Kidney (tissue), 14 donors: Measurements from ENCODE around the gene UROD. TPM values are rescaled to one million over a fixed set of nuclear protein-coding genes. Genes with fewer than 3 reads are reported as not detected.

ENCODE experiments used
- DNase-seq, 5 donors: peaks; one replicate each; pipeline ENCODE4 v3.0.0-alpha.2; 2013 to 2020
- FAIRE-seq: peaks from 2 replicates; lab custom pipeline; 2012; peaks lifted over from hg19 to GRCh38; lab: Jason Lieb, UNC
- H3K27ac ChIP-seq, 2 donors: one replicate each; pipeline ENCODE4 v1.7.0; 2013; ENCODE audit warnings: low read depth in 2 of 2, low read length in 2 of 2, inconsistent platforms in 1 of 2
- H3K27me3 ChIP-seq: one replicate; pipeline ENCODE4 v1.7.1; 2013; ENCODE audit warnings: low read length, inconsistent platforms; ENCODE audit not compliant: control insufficient read depth, insufficient read depth
- H3K36me3 ChIP-seq, 3 donors: one replicate each; pipeline versions ENCODE4 v1.7.0 to v1.7.1; 2013; ENCODE audit warnings: low read length in 3 of 3, control low read depth in 1 of 3, inconsistent platforms in 1 of 3; ENCODE audit not compliant: insufficient read depth in 3 of 3, control insufficient read depth in 2 of 3
- H3K4me1 ChIP-seq, 3 donors: one replicate each; pipeline versions ENCODE4 v1.7.0 to v1.7.1; 2013; ENCODE audit warnings: low read length in 3 of 3, inconsistent platforms in 1 of 3, low read depth in 1 of 3; ENCODE audit not compliant: control insufficient read depth in 2 of 3, insufficient read depth in 2 of 3
- H3K4me3 ChIP-seq, 3 donors: one replicate each; pipeline versions ENCODE4 v1.7.0 to v1.8.1; 2013; ENCODE audit warnings: low read length in 3 of 3, control low read depth in 1 of 3, inconsistent platforms in 1 of 3
- H3K9ac ChIP-seq, 3 donors: one replicate each; pipeline versions ENCODE4 v1.7.0 to v1.7.1; 2013; ENCODE audit warnings: low read length in 3 of 3, control low read depth in 1 of 3, inconsistent platforms in 1 of 3
- H3K9me3 ChIP-seq, 3 donors: one replicate each; pipeline versions ENCODE4 v1.7.0 to v1.7.1; 2013; ENCODE audit warnings: low read length in 3 of 3, control low read depth in 1 of 3, inconsistent platforms in 1 of 3; ENCODE audit not compliant: control insufficient read depth in 2 of 3, insufficient read depth in 1 of 3
- intact Hi-C: fragments of 100-400 bp; cut with DNase I; formaldehyde crosslinking; loops from one replicate; pipeline ENCODE4 v1.11.1; 2022
- polyA plus RNA-seq: library from polyadenylated mRNA; stranded (reverse); fragments of 350-450 nt; fragmentation: Illumina TruSeq; extraction: RNeasy Lipid Tissue Mini Kit (QIAGEN cat#74804); gene quantifications from one replicate; pipeline ENCODE4 v1.2.3, GENCODE V29; 2014; ENCODE audit warnings: low read depth, low replicate concordance; ENCODE audit not compliant: insufficient read depth
- total RNA-seq: library from RNA; stranded (reverse); fragmentation: NEBNext Ultra II Directional; extraction: Animal tissue kit (Norgen Biotek cat#: 25700); gene quantifications from one replicate; pipeline ENCODE4 v1.2.1, GENCODE V29; 2021
- TF ChIP-seq, protein P1 (sequence below): IDR thresholded peaks from 3 replicates; pipeline ENCODE4 v1.5.1; 2012; ENCODE audit warnings: mild to moderate bottlenecking, moderate library complexity, borderline replicate concordance; ENCODE audit not compliant: insufficient read depth; ENCODE audit errors: extremely low read depth
- donor health status: control.
- donor health status: control.
- donor health status: control.
- donor health status: control.
- donor health status: control.
- donor health status: DM: yes; HTN: yes; CAD: no.
- donor health status: Normal renal cell carcinoma (clear cell type).

The UROD gene
- total and polyA plus RNA-seq, 2 donors from 2014 or later = 71.0 to 172 TPM

DNA sequence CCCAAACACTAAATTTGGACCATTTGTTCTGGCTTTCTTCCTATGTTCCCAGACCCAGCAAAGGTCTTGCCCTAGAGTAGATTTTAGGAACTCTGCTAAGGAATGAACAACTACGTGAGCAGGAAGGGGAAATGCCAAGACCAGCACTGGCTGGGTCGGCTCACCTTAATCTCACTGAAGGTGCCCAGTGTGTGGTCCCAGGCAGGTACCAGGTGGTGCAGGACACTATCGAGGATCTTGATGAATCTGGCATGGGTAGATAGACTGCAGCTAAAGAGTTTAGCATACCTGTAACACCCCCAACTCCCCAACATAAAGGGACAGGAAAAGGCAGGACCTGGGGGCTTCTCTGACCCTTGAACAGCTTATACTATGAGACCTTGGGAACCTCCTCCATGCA, 4.0 kb upstream of the UROD start:
- Histone ChIP-seq H3K9me3 (no peaks in the 10 kb centered on the region), H3K27me3 (no peaks in the 10 kb centered on the region), H3K27ac (no peak overlapping the region), H3K4me3 (no peak overlapping the region), H3K36me3 (peaks cover 12 to 52% (median 51%) of the 10 kb centered on the region in 3 donors), H3K9ac (no peak overlapping the region), H3K4me1 (peaks cover 6 to 27% (median 10%) of the 10 kb centered on the region in 3 donors)
- DNase-seq = no peak
- TF ChIP-seq, protein P1, sequence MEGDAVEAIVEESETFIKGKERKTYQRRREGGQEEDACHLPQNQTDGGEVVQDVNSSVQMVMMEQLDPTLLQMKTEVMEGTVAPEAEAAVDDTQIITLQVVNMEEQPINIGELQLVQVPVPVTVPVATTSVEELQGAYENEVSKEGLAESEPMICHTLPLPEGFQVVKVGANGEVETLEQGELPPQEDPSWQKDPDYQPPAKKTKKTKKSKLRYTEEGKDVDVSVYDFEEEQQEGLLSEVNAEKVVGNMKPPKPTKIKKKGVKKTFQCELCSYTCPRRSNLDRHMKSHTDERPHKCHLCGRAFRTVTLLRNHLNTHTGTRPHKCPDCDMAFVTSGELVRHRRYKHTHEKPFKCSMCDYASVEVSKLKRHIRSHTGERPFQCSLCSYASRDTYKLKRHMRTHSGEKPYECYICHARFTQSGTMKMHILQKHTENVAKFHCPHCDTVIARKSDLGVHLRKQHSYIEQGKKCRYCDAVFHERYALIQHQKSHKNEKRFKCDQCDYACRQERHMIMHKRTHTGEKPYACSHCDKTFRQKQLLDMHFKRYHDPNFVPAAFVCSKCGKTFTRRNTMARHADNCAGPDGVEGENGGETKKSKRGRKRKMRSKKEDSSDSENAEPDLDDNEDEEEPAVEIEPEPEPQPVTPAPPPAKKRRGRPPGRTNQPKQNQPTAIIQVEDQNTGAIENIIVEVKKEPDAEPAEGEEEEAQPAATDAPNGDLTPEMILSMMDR = no peak
- no peak for FAIRE-seq
- intact Hi-C loops = no loop called here

DNA sequence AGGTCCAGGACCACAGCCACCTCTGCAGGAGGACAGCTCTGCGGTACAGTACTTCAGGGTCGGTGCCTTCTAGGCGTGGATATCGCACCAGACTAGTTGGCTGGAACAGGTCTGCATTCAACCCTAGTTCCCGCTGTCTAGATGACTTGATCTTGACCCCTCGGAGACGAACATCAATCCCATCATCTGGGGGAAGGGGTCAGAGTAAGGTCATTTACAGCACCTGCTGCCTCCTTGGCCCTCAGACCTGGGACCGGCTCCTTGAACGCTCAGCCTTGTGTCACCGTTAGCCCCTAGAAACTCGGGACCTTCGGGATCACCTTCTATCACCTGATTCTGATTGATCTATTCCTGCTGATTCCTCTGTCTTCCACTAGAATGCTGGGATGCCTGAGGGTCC, 3.5 kb upstream of the UROD start:
- Histone ChIP-seq H3K9ac (no peak overlapping the region), H3K27ac (no peak overlapping the region), H3K4me1 (peaks cover 6 to 31% (median 10%) of the 10 kb centered on the region in 3 donors), H3K4me3 (no peak overlapping the region), H3K9me3 (no peaks in the 10 kb centered on the region), H3K27me3 (no peaks in the 10 kb centered on the region), H3K36me3 (peaks cover 12 to 51% (median 49%) of the 10 kb centered on the region in 3 donors)
- no peak for DNase-seq
- intact Hi-C loops = no loop called here
- no peak for FAIRE-seq
- TF ChIP-seq, protein P1 = no peak

- peak overlapping the region in 1 of 3 donors; percentile 37 for H3K9ac ChIP-seq
- peaks cover 16 to 47% (median 46%) of the 10 kb centered on the region in 3 donors for H3K36me3 ChIP-seq
- intact Hi-C loops = no loop called here
- DNase-seq (no peak), FAIRE-seq (no peak)
- peak overlapping the region in 1 of 3 donors; percentile 91 for H3K4me3 ChIP-seq
- TF ChIP-seq, protein P1 = no peak
- H3K9me3 ChIP-seq = no peaks in the 10 kb centered on the region
- no peak overlapping the region for H3K27ac ChIP-seq
- H3K4me1 ChIP-seq = peaks cover 6 to 34% (median 10%) of the 10 kb centered on the region in 3 donors
- no peaks in the 10 kb centered on the region for H3K27me3 ChIP-seq
These were observed 2.7 kb upstream of the UROD start for GRCh38 chr1:45009296-45009865.
